ENCODE measurements around the gene EZH2. TPM values are rescaled to one million over a fixed set of nuclear protein-coding genes. Genes with fewer than 3 reads are reported as not detected.

Gene EZH2
- total RNA-seq, 2 experiments from 2014 or later = 45.5 to 72.2 TPM

DNA sequence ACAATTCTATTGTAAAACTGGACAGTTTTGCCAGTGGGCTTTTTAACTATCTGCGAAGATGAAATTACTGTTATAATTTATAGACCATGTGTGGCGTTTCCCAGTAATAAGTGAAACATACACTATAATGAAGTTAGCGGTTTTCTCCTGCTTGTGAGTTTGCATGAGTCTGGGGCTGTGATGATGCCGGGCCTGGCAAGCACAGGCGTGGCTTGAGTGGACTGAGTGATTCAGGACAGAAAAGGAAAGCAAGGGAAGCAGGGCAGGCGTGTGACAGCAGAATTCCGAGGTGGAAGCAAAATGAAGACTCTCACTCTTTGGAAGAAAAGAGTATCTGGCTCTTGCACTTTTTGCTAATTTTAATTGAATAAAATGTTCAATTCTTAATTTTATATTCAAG lies 94.9 kb downstream of the EZH2 start:
- H3K9me3 ChIP-seq (ENCODE audit: low read length) = peaks cover 7% of the 10 kb centered on the region; the same call in 1 of the 2 replicates
- ChIA-PET CTCF (ENCODE audit: unreplicated experiment) (no interaction called here), POLR2A (no interaction called here)
- H3K4me3 ChIP-seq (ENCODE audit: low read depth, low read length, poor library complexity, severe bottlenecking) = no peak overlapping the region
- no peak for DNase-seq (ENCODE audit: low spot score)
- no peaks in the 10 kb centered on the region for H3K9me2 ChIP-seq (ENCODE audit: insufficient read depth, low read length)
- TF ChIP-seq, protein P1, sequence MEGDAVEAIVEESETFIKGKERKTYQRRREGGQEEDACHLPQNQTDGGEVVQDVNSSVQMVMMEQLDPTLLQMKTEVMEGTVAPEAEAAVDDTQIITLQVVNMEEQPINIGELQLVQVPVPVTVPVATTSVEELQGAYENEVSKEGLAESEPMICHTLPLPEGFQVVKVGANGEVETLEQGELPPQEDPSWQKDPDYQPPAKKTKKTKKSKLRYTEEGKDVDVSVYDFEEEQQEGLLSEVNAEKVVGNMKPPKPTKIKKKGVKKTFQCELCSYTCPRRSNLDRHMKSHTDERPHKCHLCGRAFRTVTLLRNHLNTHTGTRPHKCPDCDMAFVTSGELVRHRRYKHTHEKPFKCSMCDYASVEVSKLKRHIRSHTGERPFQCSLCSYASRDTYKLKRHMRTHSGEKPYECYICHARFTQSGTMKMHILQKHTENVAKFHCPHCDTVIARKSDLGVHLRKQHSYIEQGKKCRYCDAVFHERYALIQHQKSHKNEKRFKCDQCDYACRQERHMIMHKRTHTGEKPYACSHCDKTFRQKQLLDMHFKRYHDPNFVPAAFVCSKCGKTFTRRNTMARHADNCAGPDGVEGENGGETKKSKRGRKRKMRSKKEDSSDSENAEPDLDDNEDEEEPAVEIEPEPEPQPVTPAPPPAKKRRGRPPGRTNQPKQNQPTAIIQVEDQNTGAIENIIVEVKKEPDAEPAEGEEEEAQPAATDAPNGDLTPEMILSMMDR (conservative IDR thresholded peaks at IDR 0.05; ENCODE audit: low read length) = no peak
- TF ChIP-seq EZH2phosphoT487 (IDR thresholded peaks at IDR 0.05; ENCODE audit: borderline replicate concordance, low read depth, low read length) = no peak
- H3K36me3 ChIP-seq (ENCODE audit: insufficient read depth, low read length) = peaks cover 96% of the 10 kb centered on the region
- no peak overlapping the region for H3K27ac ChIP-seq (ENCODE audit: low read depth, low read length, poor library complexity, severe bottlenecking)
- H3K4me2 ChIP-seq (ENCODE audit: low read length) = no peak overlapping the region
- H3K4me1 ChIP-seq (ENCODE audit: insufficient read depth, low read length, poor library complexity, severe bottlenecking) = no peaks in the 10 kb centered on the region
- H2AFZ ChIP-seq (ENCODE audit: low read length) = no peak overlapping the region
- no peaks in the 10 kb centered on the region for H3K79me2 ChIP-seq (ENCODE audit: insufficient read depth, low read depth, low read length)
- no peaks in the 10 kb centered on the region for H4K20me1 ChIP-seq (ENCODE audit: insufficient read depth, low read length)
- intact Hi-C loops (cut with micrococcal nuclease; ENCODE audit: unreplicated experiment) = no loop called here
- no TSS peak for BruUV-seq (replicated peaks)

DNA sequence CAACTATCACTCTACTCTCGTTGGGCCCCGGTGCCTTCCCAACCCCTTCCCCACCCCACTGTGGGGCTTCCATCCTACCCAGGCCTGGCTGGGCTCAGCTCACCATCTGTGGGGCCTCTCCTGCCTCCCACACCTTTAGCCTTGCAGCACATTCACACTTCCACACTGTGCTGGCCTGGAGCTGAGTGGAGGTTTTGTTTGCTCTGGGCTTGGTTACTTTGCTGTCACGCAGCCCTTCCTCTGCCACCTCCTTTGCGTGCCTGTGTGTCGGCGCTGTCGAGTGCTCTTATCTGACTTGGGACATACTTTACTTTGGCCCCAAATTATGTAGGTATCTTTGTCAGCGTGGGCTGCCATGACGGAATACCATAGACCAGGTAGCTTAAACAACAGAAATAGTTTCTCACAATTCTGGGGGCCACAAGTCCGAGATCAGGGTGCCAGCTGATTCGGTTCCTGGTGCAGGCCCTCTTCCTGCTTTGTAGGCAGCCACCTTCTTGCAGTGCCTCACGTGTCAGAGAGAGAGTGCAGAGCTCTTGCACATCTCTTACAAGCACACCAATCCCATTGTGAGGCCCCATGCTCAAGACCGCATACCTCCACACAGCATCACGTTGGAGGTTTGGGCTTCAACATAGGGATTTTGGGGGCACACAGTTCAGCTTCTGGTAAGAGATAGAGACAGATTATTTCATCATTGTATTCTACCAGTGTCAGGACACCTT lies 96.4 kb downstream of the EZH2 start:
- no peaks in the 10 kb centered on the region for H3K9me3 ChIP-seq (ENCODE audit: low read length)
- H3K4me3 ChIP-seq (ENCODE audit: low read depth, low read length, poor library complexity, severe bottlenecking) = no peak overlapping the region
- BruUV-seq (replicated peaks) = no TSS peak
- no peaks in the 10 kb centered on the region for H3K79me2 ChIP-seq (ENCODE audit: insufficient read depth, low read depth, low read length)
- POLR2A ChIA-PET = interaction anchor here (0.6 to 0.7 kb wide), 3 partner anchors 126 to 246 kb away, joined by 3 read pairs; no protein-coding TSS in a partner anchor
- CTCF ChIA-PET (ENCODE audit: unreplicated experiment) = interaction anchor here (0.9 to 1.0 kb wide), 2 partner anchors 103 to 176 kb away, joined by 3 read pairs; no protein-coding TSS in a partner anchor
- H2AFZ ChIP-seq (ENCODE audit: low read length) = no peak overlapping the region
- no peak for DNase-seq (ENCODE audit: low spot score)
- peaks cover 94% of the 10 kb centered on the region for H3K36me3 ChIP-seq (ENCODE audit: insufficient read depth, low read length)
- intact Hi-C loops (cut with micrococcal nuclease; ENCODE audit: unreplicated experiment) = no loop called here
- H3K9me2 ChIP-seq (ENCODE audit: insufficient read depth, low read length) = no peaks in the 10 kb centered on the region
- H3K4me1 ChIP-seq (ENCODE audit: insufficient read depth, low read length, poor library complexity, severe bottlenecking) = no peaks in the 10 kb centered on the region
- TF ChIP-seq, protein P1 (conservative IDR thresholded peaks at IDR 0.05; ENCODE audit: low read length) = no peak
- TF ChIP-seq EZH2phosphoT487 (IDR thresholded peaks at IDR 0.05; ENCODE audit: borderline replicate concordance, low read depth, low read length) = no peak
- H3K27ac ChIP-seq (ENCODE audit: low read depth, low read length, poor library complexity, severe bottlenecking) = no peak overlapping the region
- H3K4me2 ChIP-seq (ENCODE audit: low read length) = no peak overlapping the region
- no peaks in the 10 kb centered on the region for H4K20me1 ChIP-seq (ENCODE audit: insufficient read depth, low read length)

All from OCI-LY7 (cell line).